GM12865 (cell line): ENCODE measurements around the gene DCST2.

Experiments used
- DNase-seq: peaks from one replicate; pipeline ENCODE4 v3.0.0; 2010; ENCODE audit warnings: low read depth
- H3K4me3 ChIP-seq: 2 replicates; pipeline ENCODE4 v1.5.1; 2011; ENCODE audit warnings: mild to moderate bottlenecking, low read depth, low read length, control low read depth
- CTCF ChIP-seq: IDR thresholded peaks from 2 replicates; pipeline ENCODE4 v1.5.1; 2011; ENCODE audit warnings: low read length, control low read depth, low read depth, inconsistent platforms; ENCODE audit not compliant: insufficient read depth; ENCODE audit errors: missing control alignments

DCST2 gene

GRCh38 chr1:155013632-155014031, 19.9 kb downstream of the DCST2 start:
- DNase-seq, result no peak
- H3K4me3 ChIP-seq, result no peak overlapping the region
- no peak for TF ChIP-seq CTCF

GRCh38 chr1:155012776-155013602, 20.6 kb downstream of the DCST2 start:
- H3K4me3 ChIP-seq, result no peak overlapping the region
- DNase-seq, result no peak
- TF ChIP-seq CTCF, result no peak

GRCh38 chr1:155012026-155012546, 21.5 kb downstream of the DCST2 start:
- no peak overlapping the region for H3K4me3 ChIP-seq
- DNase-seq, result no peak
- TF ChIP-seq CTCF, result no peak

DNA sequence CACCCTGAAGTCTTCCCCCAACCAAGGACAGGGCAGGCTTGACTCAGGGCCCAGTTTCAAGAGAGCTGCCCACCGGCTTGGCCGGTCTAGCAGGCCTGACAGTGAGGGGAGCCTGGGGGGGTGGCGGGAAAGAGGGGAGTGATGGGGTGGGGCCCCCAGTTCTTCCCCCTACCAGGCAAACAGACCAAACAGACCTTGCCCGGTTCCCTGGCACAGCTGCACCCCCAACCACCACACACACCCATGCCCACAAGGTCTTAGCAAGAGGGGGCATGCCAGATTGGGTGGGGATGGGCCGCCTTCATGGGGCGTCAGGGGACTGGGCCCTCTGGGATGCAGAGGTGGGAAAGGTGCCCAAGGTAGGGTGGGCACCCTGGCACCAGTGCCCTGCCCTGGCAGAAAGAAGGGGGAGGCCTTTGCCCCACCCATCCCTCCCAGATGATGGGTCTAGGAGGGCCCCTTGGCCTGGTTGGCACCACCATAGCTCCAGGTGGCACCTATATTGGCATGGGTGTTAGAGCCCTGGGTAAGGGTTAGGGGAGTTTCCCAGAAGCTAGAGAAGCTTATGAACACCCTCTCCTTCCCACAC, 22.1 kb downstream of the DCST2 start:
- TF ChIP-seq CTCF, result no peak
- no peak for DNase-seq

DNA sequence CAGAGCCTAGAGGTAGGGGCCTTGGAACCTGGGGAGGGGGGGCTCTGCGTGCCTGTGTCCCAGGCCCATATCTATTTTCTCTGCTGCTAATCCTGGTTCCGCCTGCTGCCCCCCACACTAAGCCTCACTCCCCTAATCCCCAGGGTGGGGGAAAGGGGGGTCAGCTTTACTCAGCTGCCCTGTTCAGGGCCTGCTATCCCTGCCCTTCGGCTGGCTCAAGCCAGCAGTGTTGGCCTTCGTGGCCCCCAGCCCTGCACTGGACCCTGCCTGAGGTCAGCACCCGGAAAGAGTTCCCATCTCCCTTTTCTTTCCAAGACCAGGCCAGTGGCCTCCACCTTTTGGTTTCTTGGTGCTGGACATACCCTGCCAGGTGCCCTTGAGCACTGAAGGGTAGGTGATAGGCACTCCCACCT, 22.6 kb downstream of the DCST2 start:
- TF ChIP-seq CTCF, result no peak
- H3K4me3 ChIP-seq, result no peak overlapping the region
- no peak for DNase-seq

More for the DNA sequence above, 22.1 kb downstream of the DCST2 start:
- no peak overlapping the region for H3K4me3 ChIP-seq

DNA sequence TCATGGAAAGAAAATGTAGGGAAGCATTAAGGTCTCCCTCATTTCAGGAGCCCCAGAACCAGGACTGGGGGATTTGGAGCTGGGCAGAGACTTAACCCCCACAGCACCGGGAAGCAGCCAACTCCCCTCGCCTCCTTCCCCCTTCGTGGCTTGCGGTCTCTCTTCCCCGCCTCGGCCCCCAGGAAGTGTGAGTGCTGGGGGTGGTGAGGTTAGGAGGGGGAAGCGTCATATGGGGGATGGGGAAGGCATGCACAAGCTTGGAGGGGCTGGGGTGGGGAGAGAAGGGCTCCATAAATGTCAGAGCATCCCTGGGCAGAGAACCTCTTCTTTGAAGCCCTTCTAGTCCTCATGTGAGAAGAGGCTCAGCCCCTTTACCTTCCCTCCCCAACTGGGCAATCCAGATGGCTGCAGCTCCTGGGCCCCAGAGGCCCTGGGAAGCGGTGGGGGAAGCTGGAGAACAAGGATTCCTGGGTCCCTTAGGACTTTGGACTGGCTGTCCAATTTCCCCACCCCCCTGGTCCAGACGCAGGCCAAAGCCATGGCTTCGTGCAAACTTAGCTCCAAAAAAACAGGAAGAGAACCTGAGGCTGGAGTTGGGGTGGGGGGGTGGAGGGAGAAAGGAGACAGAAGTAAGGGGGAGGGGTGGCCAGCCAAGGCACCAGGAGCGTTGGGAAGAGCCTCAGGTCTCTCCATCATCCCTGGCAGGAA, 23.2 kb downstream of the DCST2 start:
- TF ChIP-seq CTCF, result no peak
- DNase-seq, result no peak
- no peak overlapping the region for H3K4me3 ChIP-seq
